K562 treated with DMSO at 1 percent for 12 hours (cell line): Measurements from ENCODE around the gene CNDP1. TPM values are rescaled to one million over a fixed set of nuclear protein-coding genes. Genes with fewer than 3 reads are reported as not detected.

Experiments used
- total RNA-seq: library from RNA; unstranded; fragments of 300-600 nt; gene quantifications from 2 replicates; pipeline ENCODE4 v1.2.3, GENCODE V29; 2022; ENCODE audit not compliant: insufficient read depth

CNDP1 gene, protein sequence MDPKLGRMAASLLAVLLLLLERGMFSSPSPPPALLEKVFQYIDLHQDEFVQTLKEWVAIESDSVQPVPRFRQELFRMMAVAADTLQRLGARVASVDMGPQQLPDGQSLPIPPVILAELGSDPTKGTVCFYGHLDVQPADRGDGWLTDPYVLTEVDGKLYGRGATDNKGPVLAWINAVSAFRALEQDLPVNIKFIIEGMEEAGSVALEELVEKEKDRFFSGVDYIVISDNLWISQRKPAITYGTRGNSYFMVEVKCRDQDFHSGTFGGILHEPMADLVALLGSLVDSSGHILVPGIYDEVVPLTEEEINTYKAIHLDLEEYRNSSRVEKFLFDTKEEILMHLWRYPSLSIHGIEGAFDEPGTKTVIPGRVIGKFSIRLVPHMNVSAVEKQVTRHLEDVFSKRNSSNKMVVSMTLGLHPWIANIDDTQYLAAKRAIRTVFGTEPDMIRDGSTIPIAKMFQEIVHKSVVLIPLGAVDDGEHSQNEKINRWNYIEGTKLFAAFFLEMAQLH
- not detected in 2 replicates for total RNA-seq

DNA sequence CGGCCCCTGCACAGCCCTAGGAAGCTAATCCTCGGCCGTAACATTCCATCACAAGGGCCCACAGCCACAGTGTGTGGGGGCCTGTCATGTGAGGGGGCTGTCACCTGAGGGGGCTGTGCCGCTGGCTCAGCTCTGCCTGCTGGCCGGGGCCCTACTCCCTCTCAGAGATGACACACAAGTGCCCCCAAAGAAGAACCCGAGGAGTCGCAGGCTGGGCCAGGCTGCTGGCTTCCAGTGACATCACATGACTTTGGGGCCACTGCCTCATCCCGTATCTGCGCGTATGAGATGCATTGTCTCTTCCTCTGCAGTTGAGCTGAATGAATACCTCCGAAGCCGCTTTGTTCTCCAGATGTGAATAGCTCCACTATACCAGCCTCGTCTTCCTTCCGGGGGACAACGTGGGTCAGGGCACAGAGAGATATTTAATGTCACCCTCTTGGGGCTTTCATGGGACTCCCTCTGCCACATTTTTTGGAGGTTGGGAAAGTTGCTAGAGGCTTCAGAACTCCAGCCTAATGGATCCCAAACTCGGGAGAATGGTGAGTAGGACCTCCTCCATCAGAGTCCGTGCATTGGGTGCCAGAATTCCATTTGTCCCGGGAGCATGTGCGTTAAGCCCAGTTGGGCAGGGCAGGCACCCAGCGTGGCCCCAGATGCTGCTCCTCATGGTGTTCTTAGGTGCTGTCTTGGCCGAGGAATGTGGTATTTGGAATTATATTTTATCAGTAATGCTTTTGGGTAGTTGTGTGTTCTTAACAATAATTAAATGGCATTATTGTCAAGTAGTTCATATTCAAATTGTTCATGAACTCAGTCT, at the start of gene CNDP1:
Gene CNDP1, plus strand, starts transcription at position 351 of the 820 bp plus-strand sequence. Its CDS starts 168 bp downstream, at position 519.

DNA sequence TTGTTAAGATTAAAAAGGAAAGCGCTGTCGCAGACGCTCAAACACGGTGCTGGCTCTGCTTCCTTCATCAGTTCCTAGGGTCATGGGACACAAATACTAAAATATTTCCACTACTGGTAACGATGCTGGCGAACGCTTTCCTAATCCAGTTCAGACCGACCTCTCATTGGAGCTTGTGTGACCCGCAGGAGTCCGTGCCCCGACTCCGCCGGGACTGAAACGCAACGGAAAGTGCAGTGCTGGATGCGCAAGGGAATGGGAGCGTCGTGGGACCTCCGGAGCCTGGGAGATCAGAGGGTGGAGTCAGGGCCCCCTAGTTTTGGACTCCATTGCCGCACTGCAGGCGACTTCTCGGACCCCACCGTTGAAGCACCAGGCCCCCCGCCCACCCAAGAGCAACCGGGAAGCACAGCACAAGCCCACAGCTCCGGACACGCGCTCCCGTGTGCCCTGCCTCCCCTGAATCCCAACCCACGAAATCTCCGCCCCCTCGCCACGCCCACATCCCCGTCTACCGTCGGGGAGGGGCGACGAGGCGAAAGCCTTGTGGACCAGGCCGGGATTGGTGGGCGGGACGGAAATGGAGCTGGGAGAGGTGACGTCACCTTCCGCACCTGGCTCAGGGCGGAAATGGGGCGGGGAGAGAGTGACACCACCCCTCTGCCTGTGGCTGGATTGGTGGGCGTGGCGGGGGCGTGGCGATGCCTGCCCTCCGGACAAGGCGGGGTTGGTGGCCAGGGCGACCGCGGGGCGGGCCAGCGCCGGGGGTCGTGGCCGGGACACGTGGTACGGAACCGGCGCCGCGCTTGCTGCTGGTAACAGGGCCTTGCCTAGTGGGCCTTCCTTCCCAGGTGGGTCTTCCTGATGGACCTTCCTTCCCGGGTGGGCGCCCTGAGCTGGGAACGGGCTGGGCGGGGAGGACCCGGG, 38.5 kb upstream of the CNDP1 start, which contains the start of gene CNDP2:
Gene CNDP2, plus strand, starts transcription at position 783 of the 927 bp plus-strand sequence. CDS start 3,611 bp downstream, outside the sequence.

DNA sequence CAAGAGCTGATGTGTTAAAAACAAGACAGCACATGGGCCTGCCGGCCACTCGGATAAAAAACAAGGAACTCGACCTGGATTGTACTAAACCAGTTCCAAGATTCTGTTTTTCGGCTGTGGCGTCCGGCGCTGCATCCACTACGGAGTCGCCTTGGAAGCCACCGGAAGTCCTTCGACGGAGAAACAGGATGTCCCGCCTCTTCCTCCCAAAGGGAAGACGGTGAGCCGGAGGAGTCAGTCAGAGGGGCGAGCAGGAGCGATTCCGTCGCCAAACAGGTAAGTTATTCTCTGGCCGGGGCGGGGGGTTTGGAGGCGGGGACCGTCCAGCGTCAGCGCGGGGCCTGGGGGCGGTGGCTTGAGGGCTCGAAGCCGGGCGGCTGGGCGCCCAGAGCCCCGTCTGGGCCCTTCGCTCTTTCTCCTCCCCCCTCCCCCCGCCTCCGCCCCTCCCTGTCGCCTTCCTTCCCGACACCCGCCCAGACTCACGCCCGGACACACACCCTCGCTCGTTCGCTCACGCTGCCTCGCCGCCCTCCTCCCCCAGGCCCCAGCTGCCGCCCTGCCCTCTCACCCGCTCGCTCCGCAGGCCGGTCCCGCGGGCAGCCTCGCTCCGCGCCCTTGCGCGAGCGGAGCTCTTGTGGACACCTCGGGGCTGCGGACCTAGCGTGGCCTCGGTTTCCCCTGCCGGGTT, 63.5 kb downstream of the CNDP1 start, which contains the start of gene ZNF407:
Gene ZNF407, plus strand, starts transcription at position 209 of the 688 bp plus-strand sequence. CDS start 33,150 bp downstream, outside the sequence.

Other genes with a start within 250 kb of the CNDP1 start
- gene CYB5A, start 242.5 kb upstream of the CNDP1 start, total RNA-seq: 15.6 and 18.6 TPM in 2 replicates
- not detected in 2 replicates for gene C18orf63, start 218.7 kb upstream of the CNDP1 start, total RNA-seq
- gene DIPK1C, start 77.2 kb upstream of the CNDP1 start, total RNA-seq: 0.89 and 1.4 TPM in 2 replicates
- 48.5 and 63.0 TPM in 2 replicates for gene CNDP2, start 38.1 kb upstream of the CNDP1 start, total RNA-seq
- gene ZNF407, start 63.4 kb downstream of the CNDP1 start, total RNA-seq: 0.61 and 2.3 TPM in 2 replicates